ENCODE measurements around the gene DLGAP4. TPM values are rescaled to one million over a fixed set of nuclear protein-coding genes. Genes with fewer than 3 reads are reported as not detected.

Gene DLGAP4
- total RNA-seq, 1 experiment from 2014 or later: 59.9 TPM

- Histone ChIP-seq H3K27me3 (replicated peaks; ENCODE audit: insufficient read depth, low read depth, low read length, poor library complexity) (no peaks in the 10 kb centered on the region), H3K27ac (ENCODE audit: low read depth, low read length, poor library complexity, severe bottlenecking) (no peak overlapping the region), H3K36me3 (ENCODE audit: insufficient read depth, low read length, poor library complexity, severe bottlenecking) (no peaks in the 10 kb centered on the region), H3K4me1 (ENCODE audit: insufficient read depth, low read length, poor library complexity, severe bottlenecking) (no peaks in the 10 kb centered on the region), H3K9me3 (ENCODE audit: low read depth, low read length, poor library complexity, severe bottlenecking) (no peaks in the 10 kb centered on the region), H3K4me3 (ENCODE audit: low read depth, low read length, poor library complexity, severe bottlenecking) (no peak overlapping the region)
- TF ChIP-seq EZH2 (IDR thresholded peaks at IDR 0.05; ENCODE audit: borderline replicate concordance, low read depth, low read length, poor library complexity, severe bottlenecking): no peak
- no peak for TF ChIP-seq CTCF (conservative IDR thresholded peaks at IDR 0.05; ENCODE audit: low read depth, low read length)
- ChIA-PET POLR2A (ENCODE audit: low non-redundant PET) (no interaction called here), CTCF (no interaction called here)
- no TSS peak for BruUV-seq (replicated peaks)
- DNase-seq (ENCODE audit: low spot score): no peak
- intact Hi-C loops (cut with micrococcal nuclease; ENCODE audit: unreplicated experiment): no loop called here
Measured at GRCh38 chr20:36445847-36446246, 139.7 kb downstream of the DLGAP4 start.

GRCh38 chr20:36446557-36446956 lies 140.4 kb downstream of the DLGAP4 start:
- CTCF ChIA-PET: no interaction called here
- TF ChIP-seq CTCF (conservative IDR thresholded peaks at IDR 0.05; ENCODE audit: low read depth, low read length) (no peak), EZH2 (IDR thresholded peaks at IDR 0.05; ENCODE audit: borderline replicate concordance, low read depth, low read length, poor library complexity, severe bottlenecking) (no peak)
- intact Hi-C loops (cut with micrococcal nuclease; ENCODE audit: unreplicated experiment): no loop called here
- no peaks in the 10 kb centered on the region for H3K4me1 ChIP-seq (ENCODE audit: insufficient read depth, low read length, poor library complexity, severe bottlenecking)
- no peak for DNase-seq (ENCODE audit: low spot score)
- POLR2A ChIA-PET (ENCODE audit: low non-redundant PET): interaction anchor here (0.5 to 0.6 kb wide), 2 partner anchors 10 to 62 kb away, joined by 4 to 11 read pairs; no protein-coding TSS in a partner anchor
- H3K36me3 ChIP-seq (ENCODE audit: insufficient read depth, low read length, poor library complexity, severe bottlenecking): no peaks in the 10 kb centered on the region
- no peak overlapping the region for H3K27ac ChIP-seq (ENCODE audit: low read depth, low read length, poor library complexity, severe bottlenecking)
- no peak overlapping the region for H3K4me3 ChIP-seq (ENCODE audit: low read depth, low read length, poor library complexity, severe bottlenecking)
- no peaks in the 10 kb centered on the region for H3K27me3 ChIP-seq (replicated peaks; ENCODE audit: insufficient read depth, low read depth, low read length, poor library complexity)
- no TSS peak for BruUV-seq (replicated peaks)
- H3K9me3 ChIP-seq (ENCODE audit: low read depth, low read length, poor library complexity, severe bottlenecking): no peaks in the 10 kb centered on the region

DNA sequence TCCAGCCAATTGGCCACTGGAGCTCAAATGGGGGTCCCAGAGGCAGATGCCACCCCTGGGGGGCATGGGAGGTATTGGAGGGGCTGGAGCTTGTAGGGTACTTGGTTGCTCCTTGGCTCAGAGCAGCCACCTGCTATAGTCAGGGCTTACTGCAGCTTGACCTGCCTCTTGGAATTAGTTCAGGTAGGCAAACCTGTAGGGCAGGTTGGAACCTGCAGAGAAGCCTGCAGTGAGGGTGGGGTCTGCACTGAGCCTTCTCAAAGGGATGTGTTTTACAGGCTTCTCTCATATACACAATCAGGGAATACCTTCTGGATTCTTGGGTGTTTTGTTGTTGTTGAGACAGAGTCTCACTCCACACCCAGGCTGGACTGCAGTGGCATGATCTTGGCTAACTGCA lies 141.0 kb downstream of the DLGAP4 start:
- BruUV-seq (replicated peaks): no TSS peak
- intact Hi-C loops (cut with micrococcal nuclease; ENCODE audit: unreplicated experiment): no loop called here
- Histone ChIP-seq H3K9me3 (ENCODE audit: low read depth, low read length, poor library complexity, severe bottlenecking) (no peaks in the 10 kb centered on the region), H3K4me3 (ENCODE audit: low read depth, low read length, poor library complexity, severe bottlenecking) (no peak overlapping the region), H3K27me3 (replicated peaks; ENCODE audit: insufficient read depth, low read depth, low read length, poor library complexity) (no peaks in the 10 kb centered on the region), H3K4me1 (ENCODE audit: insufficient read depth, low read length, poor library complexity, severe bottlenecking) (no peaks in the 10 kb centered on the region), H3K27ac (ENCODE audit: low read depth, low read length, poor library complexity, severe bottlenecking) (no peak overlapping the region), H3K36me3 (ENCODE audit: insufficient read depth, low read length, poor library complexity, severe bottlenecking) (no peaks in the 10 kb centered on the region)
- no peak for TF ChIP-seq CTCF (conservative IDR thresholded peaks at IDR 0.05; ENCODE audit: low read depth, low read length)
- TF ChIP-seq EZH2 (IDR thresholded peaks at IDR 0.05; ENCODE audit: borderline replicate concordance, low read depth, low read length, poor library complexity, severe bottlenecking): no peak
- no peak for DNase-seq (ENCODE audit: low spot score)
- CTCF ChIA-PET: interaction anchor here (0.5 kb wide), 1 partner anchor 98 kb away, joined by 5 read pairs; no protein-coding TSS in a partner anchor
- POLR2A ChIA-PET (ENCODE audit: low non-redundant PET): interaction anchor here (0.6 to 0.7 kb wide), 2 partner anchors 11 to 450 kb away, joined by 4 to 11 read pairs; no protein-coding TSS in a partner anchor

Measured in A673 (cell line).